ENCODE results near the gene LMNTD2.

The LMNTD2 gene

DNA sequence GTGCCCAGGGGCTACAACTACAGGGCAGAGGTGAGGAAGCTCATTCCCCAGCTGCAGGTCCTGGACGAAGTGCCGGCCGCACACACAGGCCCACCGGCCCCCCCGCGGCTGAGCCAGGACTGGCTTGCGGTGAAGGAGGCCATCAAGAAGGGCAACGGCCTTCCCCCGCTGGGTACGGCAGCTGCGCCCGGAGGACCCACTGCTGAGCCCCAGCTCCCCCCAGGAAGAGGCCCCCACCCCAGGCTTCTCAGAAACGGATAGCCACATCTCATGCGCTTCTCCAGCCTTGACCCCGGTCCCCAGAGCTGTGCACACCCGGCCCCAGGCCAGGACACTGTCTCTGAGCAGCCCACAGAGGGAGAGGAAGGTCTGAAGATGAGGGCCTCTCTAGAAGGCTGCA is 9.4 kb downstream of the LMNTD2 start:
- no peak for DNase-seq

DNA sequence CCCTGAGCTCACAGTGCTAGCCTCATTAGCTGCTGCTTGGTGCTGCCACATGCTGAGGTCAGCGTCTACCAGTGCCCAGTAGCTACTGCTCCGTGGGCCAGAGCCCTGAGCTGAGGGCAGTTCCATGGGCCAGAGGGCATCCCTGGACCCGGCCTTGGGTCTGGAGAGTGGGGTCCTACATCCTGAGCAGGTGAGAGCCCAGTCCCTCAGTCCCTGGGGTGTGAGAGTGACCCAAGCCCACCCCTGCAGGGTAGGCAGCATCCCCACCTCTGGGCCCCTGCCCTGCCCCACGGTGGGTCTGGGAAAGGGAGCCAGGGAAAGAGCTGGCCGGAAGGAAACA is 9.8 kb downstream of the LMNTD2 start:
- DNase-seq: no peak

DNA sequence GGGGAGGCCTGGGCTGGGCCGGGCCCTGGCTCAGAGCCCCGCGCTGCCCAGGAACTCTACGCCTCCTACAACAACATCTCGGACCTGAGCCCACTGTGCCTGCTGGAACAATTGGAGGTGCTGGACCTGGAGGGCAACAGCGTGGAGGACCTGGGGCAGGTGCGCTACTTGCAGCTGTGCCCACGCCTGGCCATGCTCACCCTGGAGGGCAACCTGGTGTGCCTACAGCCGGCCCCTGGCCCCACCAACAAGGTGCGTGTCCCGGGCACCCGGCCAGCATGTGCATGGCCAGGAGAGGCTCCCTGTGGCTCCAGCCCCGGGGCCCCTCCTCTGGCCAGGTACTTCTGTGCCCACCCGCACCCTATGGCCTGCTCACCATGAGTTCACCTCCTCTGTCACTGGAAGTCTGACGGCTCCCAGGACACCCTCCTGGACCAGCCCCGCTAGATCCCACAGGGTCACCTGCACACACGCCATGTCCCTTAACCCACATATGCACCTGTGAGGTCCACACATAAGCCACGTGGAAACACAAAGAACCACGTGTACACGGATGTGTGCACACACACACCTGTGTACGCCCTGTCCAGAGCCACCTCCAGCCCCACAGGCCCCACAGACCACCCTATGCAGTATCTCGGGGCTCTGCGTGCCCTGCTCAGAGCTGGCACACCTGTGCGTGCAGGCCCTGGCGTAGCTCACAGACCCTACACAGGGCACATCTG is 10.4 kb downstream of the LMNTD2 start:
- no peak for DNase-seq

DNA sequence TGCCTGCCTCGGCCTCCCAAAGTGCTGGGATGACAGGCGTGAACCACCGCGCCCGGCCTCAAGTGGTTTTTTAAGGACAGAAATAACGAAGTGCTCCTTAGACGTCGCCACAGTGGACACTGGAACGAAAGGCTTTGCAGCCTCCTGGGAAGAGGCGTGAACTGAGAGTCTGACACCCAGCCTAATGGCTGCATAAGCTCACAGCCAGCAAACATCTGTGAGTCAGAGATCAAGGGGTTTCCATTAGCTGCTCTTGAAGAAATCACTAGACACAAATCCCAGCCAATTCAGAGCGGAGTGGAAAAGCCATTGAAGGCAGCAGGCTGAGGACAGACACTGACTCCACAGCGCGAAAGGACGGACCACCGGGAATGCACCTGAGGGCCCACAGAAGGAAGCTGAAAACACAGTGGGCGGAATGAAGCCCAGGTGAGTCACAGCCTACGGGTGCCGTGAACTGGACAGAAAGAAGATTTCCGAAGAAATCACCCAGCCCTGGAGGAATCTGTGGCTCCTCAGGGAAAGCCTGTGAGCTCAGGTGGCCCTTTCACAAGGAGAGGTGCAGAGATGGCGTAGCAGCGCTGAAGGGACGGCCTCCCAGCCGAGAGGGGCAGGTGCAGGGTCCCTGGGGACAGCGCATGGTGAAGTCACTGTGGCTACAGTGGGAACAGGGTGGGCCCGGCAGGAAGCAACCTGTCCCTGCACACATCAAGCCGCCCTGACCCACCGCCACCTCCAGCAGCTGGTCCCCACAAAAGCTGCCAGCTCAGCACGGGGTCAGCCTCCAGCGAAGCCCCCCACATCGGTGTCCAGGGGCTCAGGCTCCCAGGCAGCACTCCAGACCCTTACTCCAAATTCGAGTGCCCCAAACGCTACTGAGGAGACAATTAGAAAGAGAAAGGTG is 11.6 kb downstream of the LMNTD2 start:
- no peak for DNase-seq

DNA sequence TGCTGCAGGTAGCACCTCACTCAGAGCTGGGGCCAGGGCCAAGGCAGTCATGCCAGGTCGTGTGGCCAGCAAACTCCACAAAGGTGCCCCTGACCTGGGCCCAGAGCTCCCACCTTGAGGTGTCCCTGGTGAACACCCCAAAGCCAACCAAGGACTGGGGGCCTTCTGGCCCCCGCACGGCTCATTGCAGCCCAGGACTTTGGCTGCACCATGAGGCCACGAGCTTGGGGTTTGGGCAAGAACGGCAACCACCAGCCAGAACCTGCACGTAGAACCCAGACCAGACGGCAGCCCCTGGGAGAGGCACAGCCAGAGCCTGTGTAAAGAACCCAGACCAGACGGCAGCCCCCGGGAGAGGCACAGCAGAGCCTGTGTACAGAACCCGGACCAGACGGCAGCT is 15.4 kb downstream of the LMNTD2 start:
- no peak for DNase-seq

DNA sequence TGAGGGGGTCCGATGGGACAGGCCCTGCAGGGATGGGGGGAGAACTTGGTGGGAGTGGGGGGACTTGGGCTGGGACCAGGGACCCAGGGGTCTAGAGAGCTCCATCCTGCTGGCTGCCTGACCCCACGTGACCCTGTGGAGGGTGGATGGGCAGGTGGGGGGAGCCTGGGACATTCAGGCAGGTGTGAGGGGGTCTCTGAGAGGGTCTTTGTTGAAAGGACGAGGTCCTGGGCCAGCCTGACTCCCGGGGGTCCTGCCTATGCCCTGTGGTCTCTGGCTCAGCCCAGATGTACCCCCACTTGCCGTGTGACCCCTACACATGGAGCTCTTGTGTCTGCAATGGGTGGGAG is 15.7 kb downstream of the LMNTD2 start:
- no peak for DNase-seq

DNA sequence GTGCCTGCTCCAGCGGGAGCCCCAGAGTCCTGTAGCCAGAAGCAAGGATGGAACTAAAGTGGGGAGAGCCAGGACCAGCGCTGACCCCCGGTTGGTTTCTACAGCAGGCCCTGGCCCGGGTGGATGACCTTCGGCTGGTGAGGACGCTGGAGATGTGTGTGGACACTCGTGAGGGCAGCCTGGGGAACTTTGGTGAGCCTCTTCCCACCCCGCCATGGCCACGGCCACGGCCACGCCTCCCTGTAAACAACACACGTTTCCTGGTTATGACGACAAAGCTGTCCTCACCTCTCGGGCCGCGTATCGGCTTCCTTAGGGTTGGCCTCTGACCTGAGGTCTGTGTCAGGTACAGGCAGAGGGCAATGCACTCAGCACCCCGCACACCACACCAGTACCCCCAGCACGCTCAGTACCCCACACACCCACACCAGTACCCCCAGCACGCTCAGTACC is 19.1 kb downstream of the LMNTD2 start:
- no peak for DNase-seq

DNA sequence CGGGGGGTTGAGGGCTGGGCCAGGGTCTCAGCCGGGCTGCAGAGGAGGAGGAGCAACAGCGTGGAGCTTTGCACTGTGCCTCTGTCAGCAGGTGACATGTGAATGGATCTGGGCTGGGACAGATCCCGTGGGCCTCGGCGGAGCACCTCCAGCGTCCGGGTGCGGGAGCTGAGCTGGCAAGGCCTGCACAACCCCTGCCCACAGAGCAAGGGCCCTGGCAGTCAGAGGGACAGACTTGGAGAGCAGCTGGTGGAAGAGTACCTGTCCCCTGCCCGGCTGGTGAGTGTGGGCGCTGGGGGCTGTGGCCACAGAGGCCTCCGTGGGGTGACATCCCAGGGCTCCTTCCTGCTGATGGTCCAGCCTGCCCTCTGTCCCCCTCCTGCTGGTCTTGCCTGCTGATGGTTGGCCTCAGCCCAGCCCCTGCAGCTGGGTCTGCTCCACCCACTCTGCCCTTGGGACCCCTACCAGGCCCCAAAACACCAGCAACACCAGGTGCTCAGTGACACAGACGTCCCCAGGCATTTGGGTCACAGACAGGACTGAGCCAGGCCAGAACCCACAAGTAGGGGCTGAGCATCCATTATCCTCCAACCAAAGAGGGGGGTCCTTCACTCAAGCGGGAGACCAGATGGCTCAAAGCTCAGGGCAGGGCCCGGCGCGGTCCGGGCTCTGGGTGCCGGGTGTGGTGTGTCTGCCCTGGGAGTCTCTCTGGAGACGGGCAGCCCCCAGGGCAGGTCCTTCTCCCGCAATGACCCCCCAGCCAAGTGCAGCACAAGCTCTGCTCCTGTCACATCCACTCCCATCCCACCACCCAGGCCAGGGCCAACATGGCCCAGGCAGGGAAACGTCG is 19.7 kb downstream of the LMNTD2 start:
- DNase-seq: no peak

DNA sequence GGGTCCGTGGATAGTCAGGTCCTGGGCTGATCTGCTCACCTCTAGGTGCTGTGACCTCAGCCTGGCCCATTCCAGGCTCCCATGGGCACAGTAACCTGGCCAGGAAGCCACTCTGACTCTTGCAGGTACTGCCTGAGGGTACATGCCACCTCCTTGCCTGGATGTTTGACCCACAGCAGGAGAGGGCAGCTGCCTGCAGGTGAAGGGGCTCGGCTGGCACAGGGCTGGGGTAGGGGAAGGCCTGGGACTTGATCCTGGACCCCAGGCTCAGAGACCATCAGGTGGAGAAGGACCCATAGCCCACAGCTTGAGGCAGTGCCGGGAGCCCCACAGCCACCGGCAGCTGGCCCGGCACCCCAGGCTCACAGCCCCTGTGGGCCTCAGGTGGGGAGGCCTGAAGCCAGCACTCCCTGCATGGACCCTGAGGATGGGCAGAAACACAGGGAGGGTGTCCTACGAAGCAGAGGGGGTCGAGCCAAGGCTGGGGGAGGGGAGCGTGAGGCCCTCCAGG is 20.5 kb downstream of the LMNTD2 start:
- no peak for DNase-seq

DNA sequence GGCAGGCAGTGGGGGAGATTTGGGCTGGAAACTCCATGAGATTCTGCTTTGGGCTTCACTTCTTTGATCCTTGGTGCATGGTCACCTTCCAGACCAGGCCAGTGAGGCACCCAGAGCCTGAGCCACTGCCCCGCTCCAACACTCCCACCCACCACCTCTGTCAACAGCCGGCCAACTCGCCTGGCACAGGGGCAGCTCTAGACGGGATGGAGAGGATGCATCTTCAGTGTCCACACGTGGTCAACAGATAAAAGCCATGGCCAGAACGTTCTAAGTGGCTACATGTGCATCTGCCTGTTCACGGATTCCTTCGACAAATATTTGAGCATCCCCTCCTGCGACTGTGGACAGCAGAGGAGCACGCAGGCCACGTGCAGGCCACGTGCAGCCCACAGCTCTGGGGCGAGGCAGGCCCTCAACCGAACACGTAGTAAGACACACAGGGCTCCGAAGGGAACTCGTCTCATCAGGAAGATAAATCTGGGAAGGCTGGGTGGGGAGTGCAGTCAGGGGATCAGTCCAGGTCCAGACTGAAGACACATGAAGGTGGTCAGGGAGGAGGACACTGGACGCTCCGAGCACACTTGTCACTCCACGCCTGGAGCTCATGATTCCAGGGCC is 22.0 kb downstream of the LMNTD2 start:
- DNase-seq: no peak

DNA sequence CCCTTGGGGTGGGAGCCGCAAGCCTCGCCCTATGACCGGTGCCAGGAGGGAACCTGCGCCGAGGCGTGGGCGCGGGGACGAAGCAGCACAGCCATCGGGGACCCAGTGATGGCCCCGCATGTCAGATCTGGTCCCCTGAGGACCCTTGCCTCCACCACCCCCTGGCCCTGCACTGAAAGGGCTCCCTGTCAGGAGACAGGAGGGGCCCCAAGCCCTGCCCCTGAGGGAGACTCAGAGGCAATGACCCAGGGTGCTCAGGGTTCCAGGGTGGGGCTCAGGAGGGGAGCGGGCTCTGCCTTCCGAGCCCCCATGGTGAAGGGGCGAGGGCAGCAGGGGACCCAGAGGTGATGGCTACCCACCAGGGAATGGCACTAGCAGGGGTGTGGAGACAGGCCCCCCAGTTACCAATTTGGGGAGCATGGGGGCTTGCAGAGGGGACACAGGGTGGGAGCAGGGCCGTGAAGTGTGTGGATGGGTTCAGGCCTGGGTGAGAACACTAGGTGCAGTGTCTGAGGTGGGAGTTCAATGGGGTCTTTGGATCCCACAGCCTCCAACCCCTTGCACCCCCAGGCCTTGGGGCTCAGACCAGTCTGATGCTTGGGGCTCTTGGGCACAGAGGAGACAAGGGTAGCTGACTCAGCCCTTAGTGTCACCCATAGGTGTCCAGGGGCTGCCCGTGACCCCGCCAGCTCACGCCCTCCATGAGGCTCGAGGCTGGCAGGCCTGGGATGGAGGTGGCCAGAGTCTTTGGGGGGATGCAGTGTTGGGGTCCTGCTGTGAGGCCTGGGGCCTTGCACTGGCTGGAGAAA is 22.7 kb downstream of the LMNTD2 start:
- no peak for DNase-seq

DNA sequence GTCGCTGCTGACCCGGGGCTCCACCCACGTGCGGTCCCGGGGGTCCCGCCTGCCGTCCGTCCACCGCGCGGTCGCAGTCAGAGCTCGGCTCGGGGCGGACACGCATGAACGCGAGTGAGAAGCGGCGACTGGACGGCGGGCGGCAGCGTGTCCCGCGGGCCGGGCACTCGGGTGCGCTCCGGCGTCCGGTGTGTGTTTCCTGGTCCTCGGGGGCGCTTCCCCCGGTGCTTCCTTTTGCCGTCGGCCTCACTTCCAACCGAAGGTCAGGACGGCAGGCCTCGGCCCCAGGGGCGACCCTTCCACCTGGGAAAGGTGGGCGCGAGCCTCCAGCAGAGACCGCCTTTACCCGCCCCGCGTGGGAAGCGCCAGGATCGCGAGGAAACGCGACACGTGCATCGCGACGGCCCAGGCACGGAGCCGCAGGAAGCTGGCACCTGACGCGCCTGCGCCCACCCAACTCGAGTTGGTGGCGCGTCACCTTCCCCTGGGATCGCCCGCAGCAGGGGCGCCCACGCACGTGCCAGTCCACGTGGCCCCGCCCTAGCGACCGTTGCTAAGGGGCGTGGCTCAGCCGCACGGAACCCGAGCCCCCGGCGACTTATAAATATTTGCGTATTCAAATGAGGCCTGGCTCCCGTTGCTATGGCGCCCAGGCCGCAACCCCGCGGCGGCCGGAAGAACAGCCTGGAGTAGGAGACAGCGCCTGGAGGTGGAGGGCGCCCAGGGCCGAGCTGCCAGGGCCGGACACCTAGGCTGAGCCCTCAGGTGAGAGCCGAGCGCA is 23.5 kb downstream of the LMNTD2 start, which contains the start of gene LRRC56:
LRRC56 (plus strand) TSS at position 687 of the 781 bp plus-strand sequence. CDS start 3,158 bp downstream, outside the sequence.
- peak; percentile 92 for DNase-seq

DNA sequence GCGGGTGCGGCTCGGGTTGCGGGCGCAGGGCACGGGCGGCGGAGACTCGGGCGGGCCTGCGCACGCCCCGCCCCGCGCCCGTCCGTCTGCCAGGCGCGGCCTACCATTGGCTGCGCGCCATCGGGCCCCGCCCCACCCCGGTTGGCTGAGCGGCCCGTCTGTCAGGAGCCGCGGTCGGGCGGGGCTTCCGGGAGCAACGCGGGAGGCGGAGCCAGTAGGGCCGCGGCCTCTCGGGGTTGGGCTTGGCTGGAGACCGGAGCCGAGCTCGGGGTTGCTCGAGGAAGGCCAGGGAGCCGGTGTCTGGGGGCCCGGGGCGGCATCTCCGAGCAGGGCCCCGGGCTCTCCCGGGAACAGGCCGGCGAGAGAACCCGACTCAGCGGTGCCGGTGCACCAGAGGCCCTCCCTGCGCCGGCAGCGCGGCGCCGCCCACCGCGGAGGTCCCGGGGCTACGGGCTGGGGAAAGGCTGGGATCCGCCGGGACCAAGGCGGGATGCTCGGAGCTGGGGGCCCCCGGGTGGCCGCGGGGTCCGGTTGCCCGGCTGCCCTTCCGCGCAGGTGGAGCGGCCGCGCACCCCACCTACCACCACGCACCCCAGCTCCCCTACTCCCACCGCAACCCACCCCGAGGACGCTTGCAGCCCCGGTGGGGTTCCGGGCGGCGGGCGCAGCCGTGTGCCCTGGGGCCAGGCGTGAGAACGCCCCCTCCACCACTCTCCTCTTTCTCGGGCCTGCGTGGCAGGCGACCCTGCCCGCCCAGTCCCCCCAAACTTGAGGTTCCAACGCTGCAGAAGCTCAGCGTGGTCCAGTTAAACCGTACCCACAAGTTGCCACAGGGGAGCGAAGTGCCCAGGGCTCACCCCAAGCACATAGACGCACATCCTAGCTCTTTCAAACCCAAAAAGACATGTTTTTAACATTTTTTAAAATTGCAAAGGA is 24.8 kb downstream of the LMNTD2 start, which contains the start of gene HRAS:
HRAS (minus strand) TSS at position 58 of the 936 bp plus-strand sequence.
- DNase-seq: peak; percentile 92

DNA sequence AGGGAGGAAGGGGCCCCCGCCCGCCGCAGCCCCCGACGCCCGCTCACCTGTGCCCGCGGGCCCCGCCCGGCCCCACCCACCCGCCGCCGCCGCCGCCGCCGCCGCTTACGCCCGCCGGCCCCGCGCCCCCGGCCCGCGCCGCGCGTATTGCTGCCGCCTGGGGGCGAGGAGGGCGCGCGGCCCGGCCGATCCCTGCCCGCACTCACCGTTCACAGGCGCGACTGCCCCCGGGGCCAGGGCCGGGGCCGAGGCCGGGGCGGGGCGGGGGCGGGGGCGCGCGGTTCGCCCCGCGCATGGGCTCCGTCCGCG is 25.4 kb downstream of the LMNTD2 start:
- DNase-seq: no peak

DNA sequence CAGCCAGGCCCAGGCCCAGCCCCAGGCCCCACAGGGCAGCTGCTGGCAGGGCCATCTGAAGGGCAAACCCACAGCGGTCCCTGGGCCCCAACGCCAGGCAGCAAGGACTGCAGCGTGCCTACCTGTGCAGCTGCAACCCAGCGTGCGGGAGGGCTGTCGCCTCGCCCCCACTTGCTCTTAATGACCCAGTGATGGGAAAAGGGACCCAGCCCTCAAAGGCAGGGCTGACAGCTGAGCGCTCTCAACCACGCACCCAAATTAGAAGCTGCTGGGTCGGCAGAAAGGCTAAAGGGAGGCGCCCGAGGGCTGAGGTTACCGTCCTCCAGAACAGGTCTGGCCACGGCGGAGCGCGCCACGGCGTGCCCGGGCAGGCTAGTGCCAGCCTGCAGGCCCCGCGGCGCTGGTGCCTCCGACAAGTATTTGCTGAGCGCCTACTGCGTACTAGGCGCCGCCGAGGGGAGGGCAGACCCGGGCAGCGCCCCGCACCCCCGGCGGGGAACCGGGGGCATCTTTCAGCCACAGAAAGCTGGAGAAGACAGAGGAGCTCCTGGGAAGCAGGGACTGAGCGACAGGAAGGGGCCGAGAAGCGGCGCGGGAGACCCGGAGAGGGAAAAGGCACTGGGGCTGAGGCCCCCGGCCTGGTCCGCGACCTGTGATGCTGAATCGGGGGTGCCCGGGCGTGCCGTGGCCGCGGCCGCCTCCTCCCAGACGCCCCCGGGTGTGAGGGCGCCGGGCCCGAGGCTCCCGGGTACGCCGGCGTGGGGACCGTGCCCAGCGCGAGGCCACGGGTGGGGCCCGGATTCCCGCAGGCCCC is 25.9 kb downstream of the LMNTD2 start:
- no peak for DNase-seq

DNA sequence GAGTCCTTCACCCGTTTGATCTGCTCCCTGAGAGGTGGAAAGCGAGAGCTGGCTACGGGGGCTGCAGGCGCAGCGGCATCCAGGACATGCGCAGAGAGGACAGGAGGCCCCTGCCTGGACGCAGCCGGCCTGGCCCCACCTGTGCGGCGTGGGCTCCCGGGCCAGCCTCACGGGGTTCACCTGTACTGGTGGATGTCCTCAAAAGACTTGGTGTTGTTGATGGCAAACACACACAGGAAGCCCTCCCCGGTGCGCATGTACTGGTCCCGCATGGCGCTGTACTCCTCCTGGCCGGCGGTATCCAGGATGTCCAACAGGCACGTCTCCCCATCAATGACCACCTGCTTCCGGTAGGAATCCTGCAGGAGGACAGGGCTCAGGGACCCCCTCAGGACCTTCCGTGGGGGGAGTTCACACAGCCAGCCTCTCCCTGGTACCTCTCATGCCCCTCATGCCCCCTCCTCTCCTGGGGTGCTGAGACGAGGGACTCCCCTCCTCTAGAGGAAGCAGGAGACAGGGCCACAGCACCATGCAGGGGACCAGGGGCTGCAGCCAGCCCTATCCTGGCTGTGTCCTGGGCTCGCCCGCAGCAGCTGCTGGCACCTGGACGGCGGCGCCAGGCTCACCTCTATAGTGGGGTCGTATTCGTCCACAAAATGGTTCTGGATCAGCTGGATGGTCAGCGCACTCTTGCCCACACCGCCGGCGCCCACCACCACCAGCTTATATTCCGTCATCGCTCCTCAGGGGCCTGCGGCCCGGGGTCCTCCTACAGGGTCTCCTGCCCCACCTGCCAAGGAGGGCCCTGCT is 26.7 kb downstream of the LMNTD2 start:
- DNase-seq: no peak

DNA sequence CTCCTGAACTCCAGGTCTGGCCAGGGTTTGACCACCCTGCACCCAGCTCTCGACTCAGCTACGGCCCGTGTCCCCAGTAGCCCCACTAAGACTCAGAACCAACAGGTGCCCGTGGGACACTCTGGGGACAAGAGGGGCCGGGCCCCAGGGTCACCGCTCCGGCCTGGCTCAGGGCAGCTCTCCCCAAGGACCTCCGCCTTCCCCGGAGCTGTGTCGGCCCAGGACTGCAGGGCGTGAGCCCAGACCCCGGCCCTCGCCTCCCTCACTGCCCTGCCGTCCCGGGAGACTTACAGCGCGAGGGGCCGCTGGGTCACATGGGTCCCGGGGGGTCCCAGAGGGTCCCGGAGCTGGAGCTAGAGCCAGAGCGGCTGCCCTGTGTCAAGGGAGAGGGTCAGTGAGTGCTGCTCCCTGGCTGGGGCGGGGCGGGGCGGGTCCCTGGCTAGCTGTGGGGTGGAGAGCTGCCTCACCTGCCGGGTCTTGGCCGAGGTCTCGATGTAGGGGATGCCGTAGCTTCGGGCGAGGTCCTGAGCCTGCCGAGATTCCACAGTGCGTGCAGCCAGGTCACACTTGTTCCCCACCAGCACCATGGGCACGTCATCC is 27.5 kb downstream of the LMNTD2 start:
- no peak for DNase-seq
